Limb (tissue), 2 donors: ENCODE results near the gene CD93.

Source experiments
- DNase-seq, 2 donors: peaks; one replicate each; pipeline ENCODE4 v3.0.0-alpha.2; 2016; ENCODE audit errors: extremely low spot score in 2 of 2

Gene CD93

DNA sequence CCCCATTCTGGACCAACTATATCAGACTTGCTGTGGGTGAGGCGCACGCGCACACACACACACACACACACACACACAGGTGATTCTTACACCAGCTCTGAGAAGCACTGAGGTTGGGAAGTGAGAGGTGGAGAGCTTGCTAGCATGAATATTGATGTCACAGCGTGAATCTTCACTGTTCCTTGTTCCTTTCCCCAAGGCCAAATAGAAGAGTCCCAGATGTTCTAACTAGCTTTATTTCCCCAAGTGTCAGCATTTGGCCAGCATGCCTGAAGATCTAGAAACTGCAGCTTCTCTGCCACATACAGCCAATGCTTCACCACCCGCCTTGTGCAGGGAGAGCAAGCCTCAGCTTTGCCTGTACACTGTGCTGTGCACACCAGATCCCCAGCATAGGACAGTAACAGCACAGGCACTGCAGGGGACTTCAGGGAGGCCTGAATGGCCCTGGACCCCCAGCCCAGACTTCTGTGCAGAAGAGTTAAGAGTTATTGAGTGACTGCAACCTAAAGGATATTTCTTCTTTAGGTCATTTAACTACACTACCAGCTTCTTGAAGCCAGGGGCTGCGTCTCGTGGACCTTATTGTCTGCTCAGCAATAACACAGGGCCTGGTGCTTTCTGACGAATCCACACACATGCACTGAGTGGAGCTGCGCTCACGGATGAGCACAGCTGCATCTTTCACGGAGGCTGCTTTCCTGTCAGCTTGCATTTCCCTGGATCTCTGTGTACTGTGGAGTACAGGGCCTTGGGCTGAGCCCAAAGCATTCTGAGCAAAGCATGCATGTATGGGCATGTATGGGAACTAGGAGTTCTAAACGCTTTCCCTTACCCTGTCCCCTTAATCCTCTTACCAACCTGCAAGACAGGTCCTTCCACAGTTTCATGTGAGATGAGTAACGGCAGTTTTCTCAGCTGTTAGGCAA, 13.9 kb upstream of the CD93 start:
- DNase-seq, result no peak

DNA sequence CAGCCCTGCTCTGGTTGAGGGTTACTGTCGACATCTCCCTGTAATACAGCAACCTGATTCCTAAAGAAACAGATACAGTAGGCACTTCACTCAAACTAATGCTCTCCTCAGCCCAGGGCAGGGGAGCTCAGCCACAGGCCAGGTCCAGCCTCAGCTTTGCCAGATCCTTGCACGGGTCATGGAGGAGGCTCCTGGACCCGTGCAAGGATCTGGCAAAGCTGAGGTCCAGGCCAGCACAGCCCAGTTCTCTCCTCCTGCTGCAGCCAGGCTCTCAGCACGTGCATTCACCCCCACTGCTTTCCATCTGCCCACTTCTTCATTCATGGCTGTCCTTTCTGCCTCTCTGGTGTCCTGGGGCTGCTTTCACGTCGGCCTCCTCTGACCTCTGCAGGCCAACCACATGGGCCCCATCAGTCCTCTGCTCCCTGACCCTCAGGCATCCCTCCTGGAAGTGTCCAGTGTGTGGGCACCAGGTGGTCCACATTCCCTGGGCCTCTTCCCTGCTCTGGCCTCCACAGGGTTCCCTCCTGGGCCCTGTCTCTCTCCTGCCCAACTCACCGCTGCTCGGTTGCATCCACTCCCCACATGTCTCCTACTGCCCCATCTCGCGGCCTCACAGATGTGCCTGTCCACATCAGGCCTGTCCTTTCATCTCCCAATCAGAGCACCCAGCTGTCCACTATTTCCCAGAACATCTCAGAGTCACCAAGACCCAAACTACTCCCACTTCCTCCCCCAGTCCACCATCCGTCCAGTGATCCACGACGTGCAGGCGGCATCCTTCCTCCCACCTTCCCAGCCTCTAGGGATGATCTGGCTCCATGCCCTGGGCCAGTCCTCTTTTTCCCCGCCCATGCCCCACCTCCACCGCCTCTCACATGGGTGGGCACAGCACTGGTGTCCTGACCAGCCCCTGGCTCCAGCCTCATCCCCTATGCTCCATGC, 11.8 kb upstream of the CD93 start:
- DNase-seq, result no peak

DNA sequence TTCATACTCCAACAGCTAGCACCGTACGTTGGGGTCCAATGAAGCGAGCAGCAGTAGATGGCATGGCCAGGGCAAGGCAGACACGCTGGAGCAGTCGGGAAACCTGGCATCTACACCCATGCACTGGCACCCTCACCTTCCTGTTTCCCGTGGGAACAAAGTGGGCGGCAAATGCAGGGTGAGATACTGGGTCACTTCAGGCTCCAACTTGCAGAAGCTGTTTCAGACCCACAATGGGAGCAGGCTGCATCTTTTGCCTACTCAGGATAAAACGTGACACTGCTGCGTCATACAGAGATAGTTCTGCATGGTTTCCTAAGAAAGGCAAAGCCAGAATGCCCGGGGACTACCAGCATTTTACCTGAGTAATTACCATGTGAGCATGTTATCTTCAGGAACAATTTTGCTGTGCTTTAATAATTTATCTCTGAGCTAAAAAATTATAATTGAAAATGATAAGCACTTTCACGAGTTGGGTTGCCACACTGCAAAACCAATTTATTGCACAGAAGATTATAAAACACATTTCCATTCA, 10.9 kb upstream of the CD93 start:
- DNase-seq, result no peak

DNA sequence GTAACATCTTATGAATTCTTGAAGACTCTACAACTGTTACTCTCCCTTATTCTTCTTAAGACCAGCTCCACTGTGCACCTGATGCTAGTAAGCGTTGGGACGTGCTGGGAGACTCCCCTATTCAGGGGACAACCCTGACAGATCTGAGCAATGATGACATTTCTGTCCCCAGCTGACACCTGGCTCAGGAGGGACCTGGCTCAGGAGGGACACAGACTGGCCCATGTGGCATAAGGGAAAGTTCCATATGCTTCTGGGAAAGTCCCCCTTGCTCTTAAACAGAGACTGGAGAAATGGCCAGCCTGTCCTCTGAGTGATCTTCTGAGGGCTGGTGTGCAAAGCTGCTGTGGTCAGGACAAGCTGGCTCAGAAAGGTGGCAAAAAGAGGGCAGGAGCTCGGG, 10.0 kb upstream of the CD93 start:
- DNase-seq, result no peak

DNA sequence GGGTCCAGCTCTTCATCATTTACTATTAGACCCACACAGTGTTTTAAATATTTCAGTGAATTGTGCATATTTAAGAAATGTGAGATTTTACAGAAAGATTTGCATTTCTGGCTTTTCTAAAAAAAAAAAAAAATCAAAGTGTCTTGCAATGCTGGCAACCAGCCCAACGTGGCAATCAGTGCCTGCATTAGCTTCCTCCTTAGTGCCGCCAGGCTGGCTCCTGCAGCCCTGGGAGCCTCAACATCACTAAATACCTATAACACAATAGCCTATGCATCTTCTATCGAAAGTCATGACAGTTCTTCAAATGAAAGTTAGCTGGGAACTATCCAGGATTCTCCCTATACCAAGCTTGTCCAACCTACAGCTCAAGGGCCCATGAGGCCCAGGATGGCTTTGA, 9.4 kb upstream of the CD93 start:
- DNase-seq, result no peak

DNA sequence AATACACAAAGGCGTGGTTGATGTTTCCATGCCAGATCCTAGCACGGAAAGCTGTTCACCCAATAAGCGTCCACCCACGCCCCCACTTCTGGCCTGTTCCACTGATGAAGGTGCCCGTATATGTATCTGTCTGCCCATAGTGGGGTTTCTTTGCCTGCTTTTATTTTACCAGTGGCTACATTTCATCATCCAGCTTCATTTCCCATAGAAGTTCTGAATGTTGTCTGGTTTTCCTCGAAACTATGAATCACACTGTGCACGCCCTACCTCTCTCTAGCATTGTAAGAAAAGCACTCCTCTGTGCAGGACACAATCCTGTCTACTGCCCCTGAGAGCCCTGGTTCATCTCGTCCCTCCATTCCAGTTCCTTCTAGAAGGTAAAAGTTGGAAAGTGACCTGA, 8.8 kb upstream of the CD93 start:
- DNase-seq, result no peak

DNA sequence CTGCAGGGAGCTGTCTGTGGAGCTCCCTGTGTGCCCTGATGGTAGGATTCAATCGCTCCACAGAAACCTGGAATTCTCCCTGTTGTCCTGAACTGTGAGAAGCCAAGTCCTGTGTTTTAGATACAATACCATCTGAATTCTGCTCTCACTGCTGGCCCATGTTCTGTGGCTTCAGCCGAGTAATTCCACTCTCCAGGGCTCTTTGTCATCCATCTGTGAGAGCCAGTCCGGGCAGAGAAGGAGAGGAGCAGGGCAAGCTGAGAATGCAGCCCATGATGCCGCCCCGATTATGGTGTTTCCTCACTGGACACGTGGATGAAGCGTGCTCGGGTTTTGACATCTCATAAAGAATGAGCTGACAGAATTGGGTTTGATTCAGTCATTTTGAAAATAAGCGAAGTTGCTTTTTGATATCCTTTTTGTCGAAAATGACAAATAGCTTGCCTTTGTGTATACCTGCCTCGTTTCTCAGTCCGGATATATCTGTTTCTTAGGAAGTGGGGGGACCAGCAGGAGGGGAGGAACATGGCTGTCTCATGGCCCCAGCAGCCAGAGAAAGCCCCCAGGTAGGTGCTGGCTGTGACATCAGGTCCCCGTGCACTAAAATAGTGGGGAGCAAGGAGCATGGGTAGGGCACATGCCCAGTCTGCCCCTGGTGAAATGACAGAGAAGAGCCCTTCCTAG, 8.2 kb upstream of the CD93 start:
- DNase-seq, result no peak

DNA sequence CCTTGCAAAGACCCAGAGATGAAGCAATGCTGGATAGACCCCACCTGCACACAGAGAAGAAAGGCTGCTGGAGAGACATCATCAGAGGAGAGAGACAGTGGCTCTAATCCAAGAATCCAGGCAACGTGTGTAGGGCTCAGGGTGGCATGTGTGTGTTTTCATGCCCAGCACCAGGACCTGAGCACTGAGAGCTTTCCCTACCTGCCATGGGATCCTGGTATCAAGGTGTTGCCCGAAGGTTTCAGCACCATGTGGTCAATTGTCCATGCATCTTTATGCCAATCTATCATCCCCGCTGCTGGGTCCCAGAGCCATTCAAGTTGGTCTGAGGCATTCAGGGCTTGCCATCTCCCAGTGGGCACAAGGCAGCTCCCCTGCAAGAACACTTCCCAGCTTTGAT, 7.5 kb upstream of the CD93 start:
- DNase-seq, result no peak

DNA sequence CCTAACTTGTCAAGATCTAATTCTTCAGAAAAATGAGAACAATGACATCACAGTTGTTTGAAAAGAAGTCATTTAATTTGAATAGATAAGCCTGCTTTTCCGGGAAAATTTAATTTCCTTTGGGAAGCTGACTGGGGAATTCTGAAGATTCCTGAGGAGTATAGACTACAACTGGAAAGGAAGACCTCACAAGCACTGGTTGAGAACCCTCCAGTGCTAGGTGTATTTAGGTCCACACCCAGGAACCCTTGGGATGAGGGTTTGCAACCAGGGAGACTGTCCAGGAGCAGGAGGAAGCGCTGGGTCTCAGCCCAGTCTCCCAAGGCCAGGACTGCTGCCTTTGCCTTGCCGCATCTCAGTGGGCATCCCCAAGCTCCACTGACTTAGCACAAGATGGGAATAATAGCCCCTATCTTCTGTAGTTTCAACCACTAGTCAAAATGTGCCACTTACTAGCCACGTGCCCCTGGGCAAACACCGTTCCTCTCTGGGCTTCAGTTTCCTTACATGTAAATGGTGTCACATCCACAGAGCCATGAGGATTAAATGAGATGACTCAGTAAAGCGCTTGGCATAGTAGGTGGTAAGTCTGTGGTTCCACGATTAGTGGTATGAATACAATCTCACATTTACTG, 6.9 kb upstream of the CD93 start:
- no peak for DNase-seq

DNA sequence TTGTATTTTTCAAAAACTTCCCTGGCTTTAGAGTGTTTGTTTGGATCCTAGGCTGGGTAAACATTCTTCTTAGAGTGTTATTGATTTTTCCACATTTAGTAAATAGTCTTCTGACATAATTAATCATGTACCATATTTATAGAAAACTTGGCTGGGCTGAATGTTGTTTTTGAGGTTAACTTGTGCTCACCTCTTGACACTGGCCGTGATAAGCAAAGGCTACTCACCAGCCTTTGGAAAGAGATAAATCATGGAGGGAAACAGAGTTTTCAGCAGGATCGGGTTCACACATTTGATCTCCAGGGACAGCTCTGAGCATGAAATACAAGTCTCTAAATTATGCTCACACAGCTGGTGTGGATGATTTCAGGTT, 6.2 kb upstream of the CD93 start:
- DNase-seq, result no peak

DNA sequence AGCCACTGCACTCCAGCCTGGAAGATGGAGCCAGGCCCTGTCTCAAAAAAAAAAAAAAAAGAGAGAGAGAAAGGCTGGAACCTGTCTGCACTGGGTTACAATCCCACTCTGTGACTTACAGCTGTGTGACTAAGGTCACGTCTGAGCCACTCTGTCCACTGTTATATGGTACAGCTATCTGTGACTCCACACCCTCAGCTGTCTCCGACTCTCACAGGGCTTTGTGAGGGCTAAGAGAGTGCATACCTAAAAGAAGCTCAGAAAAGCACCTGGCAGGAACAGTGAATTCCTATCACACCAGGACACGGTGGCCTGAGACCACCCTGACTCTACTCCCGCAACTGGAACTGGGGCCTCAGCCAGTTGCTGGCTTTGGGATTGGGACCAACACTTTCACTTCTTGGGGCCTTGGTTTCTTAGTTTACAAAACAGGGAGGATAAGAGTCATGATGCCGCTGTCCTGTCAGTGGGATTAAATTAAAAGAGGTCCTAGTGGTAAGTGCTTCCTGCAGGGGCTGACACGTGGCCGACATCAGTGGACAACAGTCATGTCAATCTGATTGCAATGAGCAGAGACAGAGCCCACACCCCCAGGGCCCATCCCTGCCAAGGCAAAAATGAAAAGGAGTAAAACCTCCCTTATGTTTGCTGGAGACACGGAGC, 5.7 kb upstream of the CD93 start:
- DNase-seq, result no peak

DNA sequence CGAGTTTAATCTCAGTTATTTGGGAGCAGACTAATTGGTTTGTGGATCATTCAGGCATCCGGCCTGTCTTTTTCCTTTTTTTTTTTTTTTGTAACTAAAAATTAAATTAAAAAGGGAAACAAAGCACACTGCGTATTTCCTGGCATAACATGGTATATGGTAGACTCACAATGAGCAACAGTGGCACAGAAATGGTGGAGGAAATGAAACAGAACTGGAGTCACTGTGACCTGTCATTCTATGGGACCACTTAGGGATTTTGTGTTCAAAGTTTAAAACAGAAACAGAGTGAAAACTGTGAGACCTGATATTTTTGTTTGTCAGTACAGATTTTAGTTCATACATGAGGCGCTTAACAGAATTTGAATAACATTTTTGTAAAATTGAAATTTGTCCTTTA, 4.8 kb upstream of the CD93 start:
- no peak for DNase-seq

DNA sequence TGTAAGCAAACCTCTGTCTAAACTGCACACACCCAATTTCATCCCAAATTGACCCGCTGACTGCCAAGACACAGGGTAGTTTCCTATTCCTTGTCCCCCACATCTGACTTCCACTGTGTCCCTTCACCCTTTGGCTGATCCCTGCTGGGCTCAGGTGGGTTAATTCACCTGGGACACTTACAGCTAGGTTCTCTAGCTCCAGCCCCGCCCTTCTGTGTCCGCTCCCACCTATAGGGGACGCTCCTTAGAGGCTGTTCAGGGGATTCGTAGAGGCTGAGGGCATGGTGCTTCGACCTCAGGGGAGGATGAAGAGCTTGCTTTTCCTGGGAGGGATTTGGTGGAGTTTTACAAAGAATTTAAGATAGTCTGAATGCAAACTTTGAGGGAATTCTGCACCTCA, 4.0 kb upstream of the CD93 start:
- DNase-seq, result no peak

DNA sequence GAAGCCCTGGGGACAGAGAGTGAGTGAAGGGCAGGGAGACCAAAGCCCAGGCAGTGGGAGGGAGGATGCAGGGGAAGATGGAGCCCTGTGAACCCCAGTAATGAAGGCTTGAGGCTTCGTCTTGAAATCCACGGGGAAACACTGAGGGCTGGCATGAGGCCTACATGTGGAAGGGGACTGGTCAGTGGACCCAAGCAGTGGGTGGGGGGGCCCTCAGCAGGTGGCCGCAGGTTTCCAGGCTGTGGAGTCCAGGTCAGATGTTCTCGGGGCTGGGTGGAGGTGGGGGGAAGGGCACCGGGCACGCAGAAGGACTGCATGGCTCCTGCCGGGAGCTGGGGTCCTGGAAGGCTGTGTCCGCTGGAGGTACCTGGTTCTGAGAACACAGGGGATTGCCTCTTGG, 2.7 kb upstream of the CD93 start:
- no peak for DNase-seq

DNA sequence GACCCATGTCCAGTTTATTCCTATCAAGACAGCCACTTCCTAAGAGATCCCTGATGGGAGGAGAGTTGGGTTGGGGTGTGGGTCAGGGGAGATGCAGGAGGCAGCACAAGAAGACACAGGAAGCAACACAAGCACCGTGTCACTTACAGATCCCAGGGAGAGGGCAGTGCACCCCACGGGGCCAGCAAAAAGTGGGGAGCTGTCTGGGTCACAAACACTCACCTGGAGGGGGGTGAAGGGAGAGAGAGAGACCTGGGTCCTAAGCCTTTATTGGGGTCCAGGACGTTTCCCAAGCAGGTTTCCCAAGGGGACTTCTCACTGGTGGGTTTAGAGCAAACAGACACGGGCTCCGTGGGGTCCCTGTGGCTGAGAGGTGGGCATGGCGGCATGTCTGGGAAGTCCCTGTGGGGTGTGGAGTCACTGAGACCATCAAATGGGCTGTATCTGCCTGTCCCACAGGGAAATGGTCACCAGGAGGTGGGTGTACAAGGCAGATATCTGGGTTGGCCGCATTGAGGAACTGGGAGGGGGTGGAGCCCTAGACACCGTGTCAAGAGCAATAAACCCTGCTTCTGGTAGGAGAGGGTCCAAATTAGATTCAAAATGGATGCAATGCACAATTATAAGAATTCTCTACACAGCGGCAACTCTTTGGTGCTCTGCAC, 1.6 kb upstream of the CD93 start:
- DNase-seq, result no peak

DNA sequence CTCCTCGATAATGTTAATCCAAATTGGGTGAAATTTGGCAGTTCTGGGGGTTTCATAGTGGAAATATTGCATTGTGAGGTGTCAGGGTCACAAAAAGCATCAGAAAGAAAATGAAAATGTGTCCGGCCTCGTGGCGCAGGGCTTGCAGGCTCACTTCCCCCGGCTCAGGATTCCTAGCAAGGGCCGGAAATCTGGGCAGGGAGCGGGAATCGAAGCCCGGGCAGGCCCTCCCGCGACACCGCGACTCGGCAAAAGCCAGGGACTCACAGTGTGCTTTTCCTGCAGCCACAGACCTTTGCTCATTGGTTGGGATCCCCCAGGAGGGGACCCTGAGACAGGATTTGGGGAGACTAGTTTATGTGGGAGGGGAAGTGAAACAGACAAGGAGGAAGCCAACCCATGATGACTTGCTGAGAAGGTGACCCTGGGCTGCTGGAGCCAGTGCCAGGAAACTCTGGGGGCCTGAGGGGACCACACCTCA, 847 bp upstream of the CD93 start:
- DNase-seq, result no peak

DNA sequence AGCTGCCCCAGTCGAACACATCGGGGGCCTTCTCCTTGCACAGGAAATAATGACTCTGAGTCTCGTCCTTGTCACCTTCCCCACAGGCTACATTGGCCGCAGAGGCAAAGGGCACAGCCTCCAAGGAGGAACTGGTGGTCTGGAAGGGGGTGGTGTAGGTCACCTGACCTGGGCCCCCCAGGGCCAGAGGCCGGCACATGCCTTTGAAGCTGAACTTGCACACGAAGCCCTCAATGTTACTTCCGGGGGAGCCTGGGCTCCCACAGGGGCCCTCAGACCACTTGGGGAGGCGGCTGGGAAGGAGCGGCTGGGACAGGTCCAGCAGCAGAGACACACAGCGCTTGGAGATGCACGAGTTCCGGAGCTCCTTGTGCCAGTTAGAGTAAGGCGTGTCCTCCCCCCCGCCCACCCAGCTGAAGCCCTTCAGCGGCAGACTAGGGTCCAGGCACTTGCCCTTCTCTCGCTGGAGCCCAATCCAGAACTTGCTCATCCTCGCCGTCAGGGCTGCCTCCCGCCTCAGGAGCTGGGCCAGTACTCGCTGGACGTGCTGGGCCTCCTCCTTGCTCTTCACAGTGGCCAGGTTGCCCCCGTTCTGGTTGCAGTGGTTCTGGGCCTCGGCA, 578 bp downstream of the CD93 start:
- no peak for DNase-seq

DNA sequence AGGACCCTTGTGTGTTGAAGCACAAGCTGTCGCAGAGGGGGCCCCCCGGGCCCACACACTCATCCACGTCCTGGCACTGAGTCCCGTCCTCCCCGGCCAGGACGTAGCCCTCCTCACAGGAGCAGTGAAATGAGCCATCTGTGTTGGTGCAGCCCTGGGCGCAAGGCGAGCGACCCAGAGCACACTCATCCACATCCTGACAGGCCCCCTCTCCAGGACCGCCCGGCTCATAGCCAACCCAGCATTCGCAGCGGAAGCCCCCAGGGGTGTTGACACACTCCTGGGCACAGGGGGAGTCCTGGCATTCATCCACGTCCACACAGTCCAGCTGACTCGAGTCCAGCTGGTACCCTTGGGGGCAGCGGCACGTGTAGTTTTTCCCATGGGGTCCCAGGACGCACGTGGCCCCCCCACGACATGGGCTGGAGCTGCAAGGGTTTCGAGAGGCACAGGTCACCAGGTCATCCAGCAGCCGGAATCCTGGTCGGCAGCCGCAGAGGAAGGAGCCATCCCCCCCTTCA, 1.2 kb downstream of the CD93 start:
- DNase-seq, result no peak

DNA sequence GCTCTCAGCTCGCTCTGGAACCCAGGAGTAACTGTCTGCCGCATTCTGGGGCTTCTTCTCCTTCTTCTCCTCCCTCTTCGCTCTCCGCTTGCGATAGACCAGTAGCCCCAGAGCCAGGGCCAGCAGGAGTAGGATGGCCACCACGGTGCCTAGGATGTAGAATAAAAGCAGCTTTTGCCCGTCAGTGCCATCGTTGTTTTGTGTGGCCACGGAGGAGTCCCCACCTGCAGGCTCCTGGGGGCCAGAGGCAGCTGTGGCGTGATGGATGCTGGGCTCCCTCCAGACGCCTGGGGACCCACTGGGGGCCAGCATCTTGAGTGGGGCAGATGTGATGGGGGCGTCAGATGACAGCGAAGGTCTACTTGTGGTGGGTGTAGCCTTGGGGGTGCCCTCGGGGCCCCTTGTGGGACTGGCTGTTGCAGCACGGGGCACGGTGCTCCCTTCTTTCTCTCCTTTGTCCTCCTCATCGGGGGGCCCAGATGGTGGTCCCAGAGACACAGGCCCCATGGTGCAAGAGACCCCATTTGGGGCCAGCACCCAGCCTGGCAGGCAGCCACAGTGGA, 1.8 kb downstream of the CD93 start:
- DNase-seq, result no peak
